ENCODE data around the gene TLR9. TPM values are rescaled to one million over a fixed set of nuclear protein-coding genes. Genes with fewer than 3 reads are reported as not detected.

Gene TLR9
- total and polyA plus RNA-seq, 9 of the 15 experiments (the other 6 are each of a cell fraction or from before 2014, with no cell fraction given) = not detected

DNA sequence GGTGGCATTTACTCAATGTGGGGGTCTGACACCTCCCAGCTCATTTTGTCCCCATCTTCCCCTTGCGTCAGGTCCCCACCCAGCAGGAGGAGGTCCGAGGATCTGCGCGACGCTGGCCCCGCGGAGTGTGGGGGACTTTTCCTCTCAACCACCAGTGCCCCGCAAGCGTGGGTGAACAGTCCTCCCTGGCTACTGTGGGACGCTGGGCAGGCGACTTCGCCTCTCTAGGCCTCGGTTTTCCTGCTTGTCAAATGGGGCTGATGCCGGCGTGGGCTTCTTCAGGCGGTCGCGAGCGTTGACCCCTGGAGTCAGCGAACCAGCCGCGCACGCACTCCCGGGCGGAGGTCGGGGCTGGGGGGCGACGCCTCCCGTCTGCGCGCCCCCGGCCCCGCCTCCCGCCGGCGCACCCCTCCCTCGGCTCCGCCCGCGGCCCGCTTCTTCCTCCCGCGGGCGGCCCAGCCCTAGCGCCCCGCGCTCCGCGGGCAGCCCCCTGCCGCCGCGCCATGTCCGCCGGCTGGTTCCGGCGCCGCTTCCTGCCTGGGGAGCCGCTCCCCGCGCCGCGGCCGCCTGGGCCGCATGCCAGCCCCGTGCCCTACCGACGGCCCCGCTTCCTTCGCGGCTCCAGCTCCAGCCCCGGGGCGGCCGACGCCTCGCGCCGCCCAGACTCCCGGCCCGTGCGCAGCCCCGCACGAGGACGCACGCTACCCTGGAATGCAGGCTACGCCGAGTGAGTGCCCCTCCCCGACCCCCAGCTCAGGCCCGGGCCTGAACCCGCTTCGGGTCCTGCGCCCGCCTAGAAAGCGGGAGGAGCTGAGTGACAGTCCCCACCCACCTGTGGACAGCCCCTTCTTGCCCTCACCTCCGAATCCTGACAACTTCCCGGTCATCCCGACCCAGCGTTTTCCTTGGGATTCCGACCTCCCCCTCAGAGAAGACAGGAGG, 20.1 kb upstream of the TLR9 start, which contains the start of gene PPM1M (continued):
- no peak for TF ChIP-seq USF2 (CRISPR knock-in tag; IDR thresholded peaks at IDR 0.05)
- TF ChIP-seq DIDO1 (tag; IDR thresholded peaks at IDR 0.05; ENCODE audit: low read depth) = no peak
- TF ChIP-seq, protein P1, sequence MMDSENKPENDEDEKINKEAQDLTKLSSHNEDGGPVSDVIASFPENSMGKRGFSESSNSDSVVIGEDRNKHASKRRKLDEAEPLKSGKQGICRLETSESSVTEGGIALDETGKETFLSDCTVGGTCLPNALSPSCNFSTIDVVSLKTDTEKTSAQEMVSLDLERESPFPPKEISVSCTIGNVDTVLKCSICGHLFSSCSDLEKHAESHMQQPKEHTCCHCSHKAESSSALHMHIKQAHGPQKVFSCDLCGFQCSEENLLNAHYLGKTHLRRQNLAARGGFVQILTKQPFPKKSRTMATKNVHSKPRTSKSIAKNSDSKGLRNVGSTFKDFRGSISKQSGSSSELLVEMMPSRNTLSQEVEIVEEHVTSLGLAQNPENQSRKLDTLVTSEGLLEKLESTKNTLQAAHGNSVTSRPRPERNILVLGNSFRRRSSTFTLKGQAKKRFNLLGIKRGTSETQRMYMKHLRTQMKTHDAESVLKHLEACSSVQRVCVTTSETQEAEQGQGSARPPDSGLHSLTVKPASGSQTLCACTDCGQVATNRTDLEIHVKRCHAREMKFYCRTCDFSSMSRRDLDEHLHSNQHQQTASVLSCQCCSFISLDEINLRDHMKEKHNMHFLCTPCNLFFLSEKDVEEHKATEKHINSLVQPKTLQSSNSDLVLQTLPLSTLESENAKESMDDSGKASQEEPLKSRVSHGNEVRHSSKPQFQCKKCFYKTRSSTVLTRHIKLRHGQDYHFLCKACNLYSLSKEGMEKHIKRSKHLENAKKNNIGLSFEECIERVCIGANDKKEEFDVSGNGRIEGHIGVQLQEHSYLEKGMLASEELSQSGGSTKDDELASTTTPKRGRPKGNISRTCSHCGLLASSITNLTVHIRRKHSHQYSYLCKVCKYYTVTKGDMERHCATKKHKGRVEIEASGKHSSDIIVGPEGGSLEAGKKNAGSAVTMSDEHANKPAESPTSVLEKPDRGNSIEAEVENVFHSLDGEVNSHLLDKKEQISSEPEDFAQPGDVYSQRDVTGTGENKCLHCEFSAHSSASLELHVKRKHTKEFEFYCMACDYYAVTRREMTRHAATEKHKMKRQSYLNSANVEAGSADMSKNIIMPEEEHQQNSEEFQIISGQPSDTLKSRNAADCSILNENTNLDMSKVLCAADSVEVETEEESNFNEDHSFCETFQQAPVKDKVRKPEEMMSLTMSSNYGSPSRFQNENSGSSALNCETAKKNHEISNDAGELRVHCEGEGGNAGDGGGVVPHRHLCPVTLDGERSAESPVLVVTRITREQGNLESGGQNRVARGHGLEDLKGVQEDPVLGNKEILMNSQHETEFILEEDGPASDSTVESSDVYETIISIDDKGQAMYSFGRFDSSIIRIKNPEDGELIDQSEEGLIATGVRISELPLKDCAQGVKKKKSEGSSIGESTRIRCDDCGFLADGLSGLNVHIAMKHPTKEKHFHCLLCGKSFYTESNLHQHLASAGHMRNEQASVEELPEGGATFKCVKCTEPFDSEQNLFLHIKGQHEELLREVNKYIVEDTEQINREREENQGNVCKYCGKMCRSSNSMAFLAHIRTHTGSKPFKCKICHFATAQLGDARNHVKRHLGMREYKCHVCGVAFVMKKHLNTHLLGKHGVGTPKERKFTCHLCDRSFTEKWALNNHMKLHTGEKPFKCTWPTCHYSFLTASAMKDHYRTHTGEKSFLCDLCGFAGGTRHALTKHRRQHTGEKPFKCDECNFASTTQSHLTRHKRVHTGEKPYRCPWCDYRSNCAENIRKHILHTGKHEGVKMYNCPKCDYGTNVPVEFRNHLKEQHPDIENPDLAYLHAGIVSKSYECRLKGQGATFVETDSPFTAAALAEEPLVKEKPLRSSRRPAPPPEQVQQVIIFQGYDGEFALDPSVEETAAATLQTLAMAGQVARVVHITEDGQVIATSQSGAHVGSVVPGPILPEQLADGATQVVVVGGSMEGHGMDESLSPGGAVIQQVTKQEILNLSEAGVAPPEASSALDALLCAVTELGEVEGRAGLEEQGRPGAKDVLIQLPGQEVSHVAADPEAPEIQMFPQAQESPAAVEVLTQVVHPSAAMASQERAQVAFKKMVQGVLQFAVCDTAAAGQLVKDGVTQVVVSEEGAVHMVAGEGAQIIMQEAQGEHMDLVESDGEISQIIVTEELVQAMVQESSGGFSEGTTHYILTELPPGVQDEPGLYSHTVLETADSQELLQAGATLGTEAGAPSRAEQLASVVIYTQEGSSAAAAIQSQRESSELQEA (IDR thresholded peaks at IDR 0.05; ENCODE audit: low read depth) = no peak
- TF ChIP-seq ZNF592 (IDR thresholded peaks at IDR 0.05) = peak; percentile 78; the same call in 1 of the 2 replicates
- TF ChIP-seq RFX1 (IDR thresholded peaks at IDR 0.05) = no peak
- TF ChIP-seq, protein P2, sequence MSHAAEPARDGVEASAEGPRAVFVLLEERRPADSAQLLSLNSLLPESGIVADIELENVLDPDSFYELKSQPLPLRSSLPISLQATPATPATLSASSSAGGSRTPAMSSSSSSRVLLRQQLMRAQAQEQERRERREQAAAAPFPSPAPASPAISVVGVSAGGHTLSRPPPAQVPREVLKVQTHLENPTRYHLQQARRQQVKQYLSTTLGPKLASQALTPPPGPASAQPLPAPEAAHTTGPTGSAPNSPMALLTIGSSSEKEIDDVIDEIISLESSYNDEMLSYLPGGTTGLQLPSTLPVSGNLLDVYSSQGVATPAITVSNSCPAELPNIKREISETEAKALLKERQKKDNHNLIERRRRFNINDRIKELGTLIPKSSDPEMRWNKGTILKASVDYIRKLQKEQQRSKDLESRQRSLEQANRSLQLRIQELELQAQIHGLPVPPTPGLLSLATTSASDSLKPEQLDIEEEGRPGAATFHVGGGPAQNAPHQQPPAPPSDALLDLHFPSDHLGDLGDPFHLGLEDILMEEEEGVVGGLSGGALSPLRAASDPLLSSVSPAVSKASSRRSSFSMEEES (CRISPR knock-in tag; IDR thresholded peaks at IDR 0.05) = no peak
- TF ChIP-seq JUN (IDR thresholded peaks at IDR 0.05; ENCODE audit: borderline replicate concordance, low read depth, low read length) = no peak
- TF ChIP-seq JUN (CRISPR knock-in tag; IDR thresholded peaks at IDR 0.05; ENCODE audit: borderline replicate concordance) = no peak
- no peak for TF ChIP-seq GABPB2 (CRISPR knock-in tag; conservative IDR thresholded peaks at IDR 0.05)
- TF ChIP-seq RNF2 (IDR thresholded peaks at IDR 0.05) = no peak
- TF ChIP-seq HDAC8 (tag; IDR thresholded peaks at IDR 0.05) = no peak
- TF ChIP-seq BRF1 (IDR thresholded peaks at IDR 0.05; ENCODE audit: borderline replicate concordance, extremely low read depth, insufficient read length) = no peak

Data from K562 (cell line).